AG09319 (cell line): ENCODE measurements around the gene HDHD3.

Experiments
- DNase-seq: peaks from one replicate; pipeline ENCODE4 v3.0.0-alpha.2; 2010; ENCODE audit warnings: low read depth; ENCODE audit errors: extremely low read depth
- TF ChIP-seq, protein P1 (sequence below): IDR thresholded peaks from 2 replicates; pipeline ENCODE4 v1.5.1; 2011; ENCODE audit warnings: low read depth, mild to moderate bottlenecking, inconsistent platforms, low read length, moderate library complexity

HDHD3 gene, protein sequence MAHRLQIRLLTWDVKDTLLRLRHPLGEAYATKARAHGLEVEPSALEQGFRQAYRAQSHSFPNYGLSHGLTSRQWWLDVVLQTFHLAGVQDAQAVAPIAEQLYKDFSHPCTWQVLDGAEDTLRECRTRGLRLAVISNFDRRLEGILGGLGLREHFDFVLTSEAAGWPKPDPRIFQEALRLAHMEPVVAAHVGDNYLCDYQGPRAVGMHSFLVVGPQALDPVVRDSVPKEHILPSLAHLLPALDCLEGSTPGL

DNA sequence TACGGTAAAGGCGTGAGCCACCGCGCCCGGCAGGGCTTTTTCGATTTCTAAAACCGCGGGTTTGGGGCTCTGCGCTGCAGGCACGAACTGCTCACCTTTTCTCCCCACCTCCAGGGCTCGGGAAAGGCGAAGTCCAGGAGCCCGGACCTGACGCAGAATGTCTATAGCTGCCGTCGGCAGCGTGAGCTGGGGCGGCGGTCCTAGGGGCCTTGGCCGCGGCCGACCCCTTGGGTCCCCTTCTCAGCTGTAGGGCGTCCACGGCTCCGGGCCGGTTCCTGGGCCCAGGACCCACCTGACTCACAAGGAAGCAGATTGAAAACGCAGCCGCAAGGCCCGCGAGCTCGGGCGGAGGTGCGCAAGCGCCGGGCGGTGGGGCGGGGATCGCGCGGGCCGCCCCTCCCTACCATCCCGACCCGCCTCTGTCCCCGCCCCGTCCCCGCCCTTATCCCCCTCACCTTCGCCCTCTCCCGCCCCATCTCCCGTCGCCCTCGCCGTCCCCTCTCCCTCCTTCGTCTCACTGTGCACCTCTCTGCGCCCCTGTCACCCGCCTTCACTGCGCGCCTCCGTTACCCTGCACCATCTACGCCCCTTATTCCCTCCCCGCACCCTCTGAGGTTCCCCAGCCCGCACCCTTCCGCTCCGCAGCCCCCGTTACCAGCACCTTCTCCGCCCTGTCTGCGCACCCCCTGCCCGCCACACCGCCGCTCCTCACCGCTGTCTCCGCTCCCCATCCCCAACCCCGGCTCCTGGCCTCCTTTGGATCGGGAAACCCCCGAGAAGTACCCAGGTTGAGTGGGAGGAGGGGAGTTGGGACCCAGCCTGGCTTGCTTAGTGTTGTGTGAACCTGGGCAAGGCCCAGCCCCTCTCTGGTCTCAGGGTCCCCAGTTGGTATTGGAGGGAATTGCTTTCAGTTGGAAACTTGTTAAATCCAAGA lies at the start of gene HDHD3:
Gene HDHD3, minus strand, starts transcription at position 353 of the 934 bp plus-strand sequence. CDS start 2,632 bp downstream, outside the sequence.
- TF ChIP-seq, protein P1, sequence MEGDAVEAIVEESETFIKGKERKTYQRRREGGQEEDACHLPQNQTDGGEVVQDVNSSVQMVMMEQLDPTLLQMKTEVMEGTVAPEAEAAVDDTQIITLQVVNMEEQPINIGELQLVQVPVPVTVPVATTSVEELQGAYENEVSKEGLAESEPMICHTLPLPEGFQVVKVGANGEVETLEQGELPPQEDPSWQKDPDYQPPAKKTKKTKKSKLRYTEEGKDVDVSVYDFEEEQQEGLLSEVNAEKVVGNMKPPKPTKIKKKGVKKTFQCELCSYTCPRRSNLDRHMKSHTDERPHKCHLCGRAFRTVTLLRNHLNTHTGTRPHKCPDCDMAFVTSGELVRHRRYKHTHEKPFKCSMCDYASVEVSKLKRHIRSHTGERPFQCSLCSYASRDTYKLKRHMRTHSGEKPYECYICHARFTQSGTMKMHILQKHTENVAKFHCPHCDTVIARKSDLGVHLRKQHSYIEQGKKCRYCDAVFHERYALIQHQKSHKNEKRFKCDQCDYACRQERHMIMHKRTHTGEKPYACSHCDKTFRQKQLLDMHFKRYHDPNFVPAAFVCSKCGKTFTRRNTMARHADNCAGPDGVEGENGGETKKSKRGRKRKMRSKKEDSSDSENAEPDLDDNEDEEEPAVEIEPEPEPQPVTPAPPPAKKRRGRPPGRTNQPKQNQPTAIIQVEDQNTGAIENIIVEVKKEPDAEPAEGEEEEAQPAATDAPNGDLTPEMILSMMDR, result no peak
- peak; percentile 36 for DNase-seq

DNA sequence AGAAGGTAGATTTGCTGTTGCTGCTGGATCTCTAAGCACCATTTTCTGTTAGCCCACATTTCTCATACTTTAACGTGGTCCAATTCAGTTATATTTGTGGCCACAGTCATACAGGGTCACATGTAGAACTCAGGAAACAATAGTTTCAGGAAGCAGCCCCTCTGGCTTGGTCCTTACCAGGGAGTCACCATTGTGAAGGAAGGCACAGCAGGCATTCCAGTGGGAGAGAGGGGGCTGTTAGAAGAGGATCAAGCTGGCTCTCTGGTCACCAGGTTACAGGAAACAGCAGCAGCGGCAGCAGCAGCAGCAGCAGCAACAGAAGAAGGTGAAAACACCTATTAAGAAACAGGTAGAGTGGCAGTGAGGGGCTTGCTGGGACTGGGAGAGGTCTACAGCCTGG lies 48.3 kb upstream of the HDHD3 start:
- no peak for DNase-seq
- TF ChIP-seq, protein P1, result no peak

DNA sequence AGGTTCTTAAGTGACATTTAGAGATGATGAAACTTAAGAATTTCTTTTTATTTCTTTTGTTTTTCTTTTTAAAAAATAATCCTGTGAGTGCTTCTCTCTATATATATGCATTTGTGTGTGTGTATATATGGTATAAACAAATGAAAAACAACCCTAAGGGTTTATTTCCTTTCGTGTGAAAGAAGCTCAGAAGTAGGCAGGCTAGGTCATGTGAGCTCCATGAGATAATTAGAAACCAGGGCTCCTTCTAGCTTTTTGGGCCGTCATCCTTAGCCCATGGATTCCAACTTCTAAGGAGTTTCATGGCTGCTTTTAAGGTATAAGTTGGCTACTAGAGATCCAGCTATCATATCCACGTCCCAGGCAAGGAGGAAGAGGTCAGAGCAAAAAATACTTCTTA lies 44.9 kb upstream of the HDHD3 start:
- TF ChIP-seq, protein P1, result no peak
- DNase-seq, result no peak

DNA sequence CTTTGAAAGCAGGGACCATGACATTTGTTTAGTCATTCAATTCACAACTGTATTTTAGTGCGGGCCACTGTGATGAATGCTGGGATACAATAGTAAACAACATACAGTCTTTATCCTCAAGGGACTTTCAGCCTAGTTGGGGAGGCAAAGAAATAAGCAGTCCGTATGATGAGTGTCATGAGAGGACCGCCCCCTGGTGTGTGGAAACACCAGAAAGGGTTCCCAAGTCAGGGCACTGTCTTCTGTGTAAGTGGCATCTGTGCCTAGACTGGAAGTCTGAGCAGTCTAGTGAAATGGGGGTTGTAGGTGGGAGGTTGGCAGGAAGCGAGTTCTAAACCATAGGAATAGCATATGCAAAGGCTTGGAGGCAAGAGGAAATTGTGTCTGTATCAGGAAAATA lies 40.6 kb upstream of the HDHD3 start:
- TF ChIP-seq, protein P1, result no peak
- no peak for DNase-seq

DNA sequence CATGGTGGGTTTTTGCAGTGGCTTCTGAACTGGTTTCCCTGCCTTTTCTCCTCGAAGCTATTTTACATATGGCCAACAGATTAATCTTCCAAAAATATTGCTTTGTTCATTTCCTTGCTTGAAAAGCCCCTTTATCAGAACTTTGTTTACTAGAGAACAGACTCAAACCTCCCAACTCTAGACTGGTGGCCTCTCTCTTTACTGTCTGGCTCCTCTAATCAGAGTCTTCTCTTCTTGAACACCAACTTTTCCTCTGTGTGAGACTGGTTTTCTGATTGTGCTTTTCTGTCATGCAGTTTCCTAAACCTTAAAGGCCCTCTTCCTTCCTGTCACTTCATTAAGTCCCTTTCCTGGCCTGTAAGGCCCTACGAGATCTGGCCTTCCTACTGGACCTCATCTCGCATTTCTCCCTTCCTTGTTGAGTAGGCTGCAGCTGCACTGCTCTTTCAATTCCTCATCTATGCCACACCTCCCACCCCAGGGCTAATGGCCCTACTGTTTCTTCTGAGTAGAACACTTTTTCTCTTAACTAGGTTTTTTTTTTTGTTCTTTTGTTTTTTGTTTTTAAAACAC lies 39.4 kb upstream of the HDHD3 start:
- TF ChIP-seq, protein P1, result no peak

DNA sequence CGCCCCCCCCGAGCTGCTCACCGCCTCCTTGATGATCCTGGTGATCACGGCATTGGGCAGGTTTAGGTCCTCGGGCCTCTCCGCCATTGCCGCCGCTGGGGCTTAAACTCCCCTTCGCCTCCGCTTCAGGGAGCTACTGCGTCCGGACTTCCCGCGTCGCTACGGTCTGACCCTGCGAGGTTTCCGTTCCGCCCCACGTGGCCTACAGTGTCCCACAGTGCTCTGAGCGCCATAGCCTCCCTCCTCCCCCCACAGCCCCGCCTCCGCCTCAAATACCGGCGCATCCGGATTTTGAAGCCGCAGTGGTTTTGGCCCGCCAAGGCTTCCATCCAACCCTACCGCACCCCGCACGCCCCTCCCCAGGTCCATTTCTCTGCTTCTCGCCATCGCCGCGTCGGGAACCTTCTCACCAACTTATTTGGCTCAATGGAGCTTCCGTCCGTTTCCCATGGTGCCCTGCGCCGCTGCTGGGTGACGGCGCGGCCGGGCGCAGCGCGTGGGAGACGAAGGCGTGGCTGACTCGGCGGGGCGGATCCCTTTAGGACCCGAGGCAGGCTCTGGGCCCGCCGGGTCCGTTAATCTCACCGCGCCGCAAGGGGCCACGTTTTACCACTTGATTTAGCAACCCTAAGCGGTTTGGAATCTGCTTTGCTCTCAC lies 33.5 kb upstream of the HDHD3 start, which contains the start of the genes C9orf43 and POLE3:
Gene C9orf43, plus strand, starts transcription at position 541 of the 658 bp plus-strand sequence. CDS start 2,747 bp downstream, outside the sequence.
Gene POLE3, minus strand, starts transcription at position 469 of the 658 bp plus-strand sequence. Its CDS starts 382 bp downstream, at position 87.
- TF ChIP-seq, protein P1, result no peak; the same call in 1 of the 2 replicates
- peak; percentile 81 for DNase-seq

More for the DNA sequence above, 39.4 kb upstream of the HDHD3 start:
- no peak for DNase-seq
